ENCODE measurements around the gene CHTOP.

CHTOP gene

DNA sequence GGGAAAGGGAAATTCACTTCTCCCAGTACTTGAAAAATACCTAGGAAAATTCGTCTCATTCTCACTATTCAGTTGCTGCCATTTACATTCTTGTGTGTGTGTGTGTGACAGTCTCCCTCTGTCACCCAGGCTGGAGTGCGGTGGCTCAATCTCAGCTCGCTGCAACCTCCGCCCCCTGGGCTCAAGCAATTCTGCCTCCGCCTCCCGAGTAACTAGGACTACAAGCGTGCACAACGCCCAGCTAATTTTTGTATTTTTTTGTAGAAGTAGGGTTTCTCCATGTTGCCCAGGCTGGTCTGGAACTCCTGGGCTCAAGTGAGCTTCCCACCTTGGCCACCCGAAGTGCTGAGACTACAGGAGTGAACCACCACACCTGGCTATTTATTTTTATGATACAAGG lies 25.8 kb downstream of the CHTOP start:
- ATAC-seq (ENCODE audit: insufficient read depth, low read depth) (no peak), DNase-seq (no peak)
- Histone ChIP-seq H3K9ac (ENCODE audit: low read depth, low read length) (peak overlapping the region; percentile 79), H3K27me3 (ENCODE audit: insufficient read depth, low read length, poor library complexity) (no peaks in the 10 kb centered on the region), H3K27ac (ENCODE audit: low read length) (no peak overlapping the region; the same call in 1 of the 2 replicates), H2AFZ (ENCODE audit: low read depth, low read length) (no peak overlapping the region), H3K4me1 (ENCODE audit: insufficient read depth, low read length) (peaks cover 28% of the 10 kb centered on the region), H3K9me3 (ENCODE audit: insufficient read depth, low read length, severe bottlenecking) (no peaks in the 10 kb centered on the region), H3K79me2 (ENCODE audit: insufficient read depth, low read length) (peaks cover 20% of the 10 kb centered on the region), H3K36me3 (ENCODE audit: insufficient read depth, low read length) (peaks cover 45% of the 10 kb centered on the region), H3K4me3 (ENCODE audit: low read depth in 1 of 2, low read length in 2 of 2) (peak overlapping the region; percentile 67 to 85; a peak in 3 of 4 replicates), H4K20me1 (ENCODE audit: insufficient read depth, low read length) (peaks cover 5% of the 10 kb centered on the region; the same call in 1 of the 2 replicates), H3K4me2 (ENCODE audit: insufficient read depth, low read length) (peak overlapping the region; percentile 70)
- TF ChIP-seq, protein P1, sequence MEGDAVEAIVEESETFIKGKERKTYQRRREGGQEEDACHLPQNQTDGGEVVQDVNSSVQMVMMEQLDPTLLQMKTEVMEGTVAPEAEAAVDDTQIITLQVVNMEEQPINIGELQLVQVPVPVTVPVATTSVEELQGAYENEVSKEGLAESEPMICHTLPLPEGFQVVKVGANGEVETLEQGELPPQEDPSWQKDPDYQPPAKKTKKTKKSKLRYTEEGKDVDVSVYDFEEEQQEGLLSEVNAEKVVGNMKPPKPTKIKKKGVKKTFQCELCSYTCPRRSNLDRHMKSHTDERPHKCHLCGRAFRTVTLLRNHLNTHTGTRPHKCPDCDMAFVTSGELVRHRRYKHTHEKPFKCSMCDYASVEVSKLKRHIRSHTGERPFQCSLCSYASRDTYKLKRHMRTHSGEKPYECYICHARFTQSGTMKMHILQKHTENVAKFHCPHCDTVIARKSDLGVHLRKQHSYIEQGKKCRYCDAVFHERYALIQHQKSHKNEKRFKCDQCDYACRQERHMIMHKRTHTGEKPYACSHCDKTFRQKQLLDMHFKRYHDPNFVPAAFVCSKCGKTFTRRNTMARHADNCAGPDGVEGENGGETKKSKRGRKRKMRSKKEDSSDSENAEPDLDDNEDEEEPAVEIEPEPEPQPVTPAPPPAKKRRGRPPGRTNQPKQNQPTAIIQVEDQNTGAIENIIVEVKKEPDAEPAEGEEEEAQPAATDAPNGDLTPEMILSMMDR (IDR thresholded peaks at IDR 0.05; ENCODE audit: borderline replicate concordance, extremely low read depth, low read length, poor library complexity, severe bottlenecking) = no peak
- no peak for TF ChIP-seq EZH2 (IDR thresholded peaks at IDR 0.05; ENCODE audit: borderline replicate concordance, low read depth, low read length, severe bottlenecking)

- no peak overlapping the region for H3K4me3 ChIP-seq (ENCODE audit: low read depth in 1 of 2, low read length in 2 of 2)
- ATAC-seq (ENCODE audit: insufficient read depth, low read depth) = no peak
- peaks cover 31% of the 10 kb centered on the region for H3K79me2 ChIP-seq (ENCODE audit: insufficient read depth, low read length)
- H3K27ac ChIP-seq (ENCODE audit: low read length) = no peak overlapping the region
- no peaks in the 10 kb centered on the region for H3K27me3 ChIP-seq (ENCODE audit: insufficient read depth, low read length, poor library complexity)
- H3K4me2 ChIP-seq (ENCODE audit: insufficient read depth, low read length) = no peak overlapping the region
- H3K9ac ChIP-seq (ENCODE audit: low read depth, low read length) = no peak overlapping the region
- H3K9me3 ChIP-seq (ENCODE audit: insufficient read depth, low read length, severe bottlenecking) = no peaks in the 10 kb centered on the region
- H2AFZ ChIP-seq (ENCODE audit: low read depth, low read length) = no peak overlapping the region
- H3K36me3 ChIP-seq (ENCODE audit: insufficient read depth, low read length) = peaks cover 61% of the 10 kb centered on the region
- peaks cover 28% of the 10 kb centered on the region for H3K4me1 ChIP-seq (ENCODE audit: insufficient read depth, low read length)
- TF ChIP-seq, protein P1 (IDR thresholded peaks at IDR 0.05; ENCODE audit: borderline replicate concordance, extremely low read depth, low read length, poor library complexity, severe bottlenecking) = no peak
- TF ChIP-seq EZH2 (IDR thresholded peaks at IDR 0.05; ENCODE audit: borderline replicate concordance, low read depth, low read length, severe bottlenecking) = no peak
- H4K20me1 ChIP-seq (ENCODE audit: insufficient read depth, low read length) = peaks cover 5% of the 10 kb centered on the region; the same call in 1 of the 2 replicates
- no peak for DNase-seq
These were observed 27.3 kb downstream of the CHTOP start for GRCh38 chr1:153661111-153661708.

DNA sequence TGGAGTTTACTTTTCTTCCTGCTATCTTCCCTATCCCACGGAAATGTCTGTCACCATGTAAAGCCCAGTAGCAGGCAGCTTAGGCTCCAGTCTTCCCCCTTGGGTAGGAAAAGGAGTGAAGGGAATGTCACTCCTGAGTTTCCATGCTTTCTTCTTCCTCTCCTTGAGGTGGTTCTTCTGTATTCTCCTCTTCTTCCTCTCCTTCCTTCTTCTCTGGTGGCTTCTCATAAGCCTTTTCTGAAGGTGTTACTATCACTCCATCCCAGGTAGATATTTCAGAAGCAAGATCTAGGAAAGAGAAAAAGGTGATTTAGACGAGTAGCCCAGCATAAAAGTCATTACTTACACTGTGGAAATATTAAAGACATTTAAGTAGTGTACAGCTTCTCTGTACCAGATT lies 28.4 kb downstream of the CHTOP start:
- H4K20me1 ChIP-seq (ENCODE audit: insufficient read depth, low read length) = peaks cover 14% of the 10 kb centered on the region; the same call in 1 of the 2 replicates
- TF ChIP-seq, protein P1 (IDR thresholded peaks at IDR 0.05; ENCODE audit: borderline replicate concordance, extremely low read depth, low read length, poor library complexity, severe bottlenecking) = no peak
- no peak for TF ChIP-seq EZH2 (IDR thresholded peaks at IDR 0.05; ENCODE audit: borderline replicate concordance, low read depth, low read length, severe bottlenecking)
- no peak for DNase-seq
- H3K36me3 ChIP-seq (ENCODE audit: insufficient read depth, low read length) = peaks cover 71% of the 10 kb centered on the region
- H3K27me3 ChIP-seq (ENCODE audit: insufficient read depth, low read length, poor library complexity) = no peaks in the 10 kb centered on the region
- H3K27ac ChIP-seq (ENCODE audit: low read length) = no peak overlapping the region
- no peak for ATAC-seq (ENCODE audit: insufficient read depth, low read depth)
- H3K9ac ChIP-seq (ENCODE audit: low read depth, low read length) = no peak overlapping the region
- peaks cover 29% of the 10 kb centered on the region for H3K4me1 ChIP-seq (ENCODE audit: insufficient read depth, low read length)
- no peak overlapping the region for H3K4me2 ChIP-seq (ENCODE audit: insufficient read depth, low read length)
- peaks cover 41% of the 10 kb centered on the region for H3K79me2 ChIP-seq (ENCODE audit: insufficient read depth, low read length)
- no peak overlapping the region for H3K4me3 ChIP-seq (ENCODE audit: low read depth in 1 of 2, low read length in 2 of 2)
- no peaks in the 10 kb centered on the region for H3K9me3 ChIP-seq (ENCODE audit: insufficient read depth, low read length, severe bottlenecking)
- H2AFZ ChIP-seq (ENCODE audit: low read depth, low read length) = no peak overlapping the region

All from DND-41 (cell line).